ENCODE measurements around the gene MX1.

MX1 gene

DNA sequence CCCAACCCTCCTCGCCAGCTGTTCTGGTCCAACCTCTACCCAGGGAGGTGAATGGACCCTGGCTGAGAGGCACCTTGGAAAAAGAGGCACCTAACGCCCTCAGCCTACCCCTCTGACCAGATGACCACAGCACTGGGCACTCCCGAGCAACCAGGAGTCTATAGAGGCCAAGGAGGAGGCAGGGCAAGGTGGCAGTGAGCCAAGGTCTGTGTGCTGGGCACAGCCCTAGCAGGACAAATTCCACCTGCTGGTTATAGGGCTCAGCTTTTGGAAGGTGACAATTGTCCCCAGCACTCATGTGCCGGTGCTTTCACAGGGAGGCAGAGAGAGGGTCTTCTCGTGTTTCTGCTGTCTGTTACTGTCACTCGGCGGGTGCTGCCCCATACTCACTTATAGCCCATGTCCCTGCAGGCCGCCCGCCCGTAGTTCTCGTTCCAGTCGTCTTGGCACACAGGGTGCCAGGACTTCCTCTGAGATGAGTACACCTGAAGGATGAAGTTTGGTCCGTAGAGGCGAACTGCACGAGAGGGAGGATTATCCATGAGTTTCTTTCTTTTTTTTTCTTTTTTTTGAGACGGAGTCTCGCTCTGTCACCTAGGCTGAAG, 54.1 kb downstream of the MX1 start:
- TF ChIP-seq, protein P1, sequence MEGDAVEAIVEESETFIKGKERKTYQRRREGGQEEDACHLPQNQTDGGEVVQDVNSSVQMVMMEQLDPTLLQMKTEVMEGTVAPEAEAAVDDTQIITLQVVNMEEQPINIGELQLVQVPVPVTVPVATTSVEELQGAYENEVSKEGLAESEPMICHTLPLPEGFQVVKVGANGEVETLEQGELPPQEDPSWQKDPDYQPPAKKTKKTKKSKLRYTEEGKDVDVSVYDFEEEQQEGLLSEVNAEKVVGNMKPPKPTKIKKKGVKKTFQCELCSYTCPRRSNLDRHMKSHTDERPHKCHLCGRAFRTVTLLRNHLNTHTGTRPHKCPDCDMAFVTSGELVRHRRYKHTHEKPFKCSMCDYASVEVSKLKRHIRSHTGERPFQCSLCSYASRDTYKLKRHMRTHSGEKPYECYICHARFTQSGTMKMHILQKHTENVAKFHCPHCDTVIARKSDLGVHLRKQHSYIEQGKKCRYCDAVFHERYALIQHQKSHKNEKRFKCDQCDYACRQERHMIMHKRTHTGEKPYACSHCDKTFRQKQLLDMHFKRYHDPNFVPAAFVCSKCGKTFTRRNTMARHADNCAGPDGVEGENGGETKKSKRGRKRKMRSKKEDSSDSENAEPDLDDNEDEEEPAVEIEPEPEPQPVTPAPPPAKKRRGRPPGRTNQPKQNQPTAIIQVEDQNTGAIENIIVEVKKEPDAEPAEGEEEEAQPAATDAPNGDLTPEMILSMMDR (IDR thresholded peaks at IDR 0.05; ENCODE audit: control insufficient read depth, extremely low read depth, insufficient read depth) = no peak
- no peak for DNase-seq (ENCODE audit: low read depth)
- H3K4me3 ChIP-seq (ENCODE audit: low read depth, low read length) = no peak overlapping the region

DNA sequence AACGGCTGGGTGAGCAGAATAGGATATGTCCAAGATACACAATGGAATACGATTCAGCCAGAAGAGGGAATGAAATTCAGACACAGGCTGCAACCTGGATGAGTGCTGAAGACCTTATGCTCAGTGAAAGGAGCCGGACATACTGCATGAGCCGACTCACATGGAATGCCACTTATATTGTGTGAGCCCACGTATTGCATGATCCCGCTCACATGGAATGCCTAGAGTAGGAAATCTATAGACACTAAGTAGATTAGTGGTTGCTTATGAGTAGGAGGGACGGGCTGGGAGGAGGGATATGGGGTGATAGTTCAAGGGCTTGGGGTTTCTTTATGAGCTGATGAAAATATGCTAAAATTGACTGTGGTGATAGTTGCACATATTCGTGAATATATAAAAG, 55.2 kb downstream of the MX1 start:
- TF ChIP-seq, protein P1 (IDR thresholded peaks at IDR 0.05; ENCODE audit: control insufficient read depth, extremely low read depth, insufficient read depth) = no peak
- H3K4me3 ChIP-seq (ENCODE audit: low read depth, low read length) = no peak overlapping the region
- no peak for DNase-seq (ENCODE audit: low read depth)

DNA sequence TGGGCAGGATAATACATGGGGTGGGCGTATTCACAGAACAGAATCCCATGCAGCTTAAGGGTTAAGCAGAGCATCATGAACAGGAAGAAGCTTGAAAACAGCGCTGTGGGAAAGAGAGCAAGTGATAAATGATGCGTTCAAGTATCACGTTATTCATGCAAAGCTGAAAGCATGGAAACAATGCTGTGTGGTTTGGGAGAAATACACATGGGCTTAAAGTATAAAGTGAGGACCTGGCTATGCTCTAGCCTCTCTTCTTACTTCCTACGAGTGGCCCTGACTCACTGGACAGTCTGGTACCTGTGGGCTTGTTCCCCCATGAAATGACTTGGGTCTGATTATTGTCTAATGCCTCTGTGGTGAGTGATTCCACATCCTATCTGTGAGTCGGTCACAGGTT, 56.3 kb downstream of the MX1 start:
- no peak overlapping the region for H3K4me3 ChIP-seq (ENCODE audit: low read depth, low read length)
- no peak for DNase-seq (ENCODE audit: low read depth)
- TF ChIP-seq, protein P1 (IDR thresholded peaks at IDR 0.05; ENCODE audit: control insufficient read depth, extremely low read depth, insufficient read depth) = no peak

DNA sequence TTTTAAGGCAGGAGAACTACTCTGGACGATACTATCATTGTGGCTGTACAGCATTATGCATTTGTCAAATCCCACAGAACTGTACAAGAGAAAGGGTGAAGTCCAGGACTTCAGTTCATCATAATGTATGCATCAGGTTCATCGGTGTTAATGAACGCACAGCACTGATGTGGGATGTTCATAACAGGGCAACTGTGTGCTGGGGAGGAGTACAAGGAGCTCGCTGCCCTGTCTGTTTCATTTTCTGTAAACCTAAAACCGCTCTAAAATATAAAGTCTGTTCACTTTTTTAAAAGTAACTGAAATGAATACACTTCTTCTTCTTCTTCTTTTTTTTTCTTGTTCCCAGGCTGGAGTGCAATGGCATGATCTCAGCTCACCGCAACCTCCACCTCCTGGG, 56.9 kb downstream of the MX1 start:
- no peak for DNase-seq (ENCODE audit: low read depth)
- TF ChIP-seq, protein P1 (IDR thresholded peaks at IDR 0.05; ENCODE audit: control insufficient read depth, extremely low read depth, insufficient read depth) = no peak
- no peak overlapping the region for H3K4me3 ChIP-seq (ENCODE audit: low read depth, low read length)

DNA sequence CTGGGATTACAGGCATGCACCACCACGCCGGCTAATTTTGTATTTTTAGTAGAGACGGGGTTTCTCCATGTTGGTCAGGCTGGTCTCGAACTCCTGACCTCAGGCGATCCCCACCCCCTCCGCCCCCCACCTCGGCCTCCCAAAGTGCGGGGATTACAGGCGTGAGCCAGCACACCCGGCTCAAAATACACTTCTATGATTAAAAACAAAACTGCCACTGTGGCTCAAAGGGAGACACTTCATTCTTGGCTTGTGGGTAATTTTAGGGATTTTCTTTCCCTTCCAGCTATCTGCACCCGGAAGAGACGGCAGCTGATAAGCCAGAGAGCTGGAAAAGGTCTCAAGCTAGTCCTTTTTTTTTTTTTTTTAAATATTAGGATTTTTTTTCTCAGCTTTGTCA, 57.4 kb downstream of the MX1 start:
- TF ChIP-seq, protein P1 (IDR thresholded peaks at IDR 0.05; ENCODE audit: control insufficient read depth, extremely low read depth, insufficient read depth) = no peak
- no peak for DNase-seq (ENCODE audit: low read depth)
- H3K4me3 ChIP-seq (ENCODE audit: low read depth, low read length) = no peak overlapping the region

DNA sequence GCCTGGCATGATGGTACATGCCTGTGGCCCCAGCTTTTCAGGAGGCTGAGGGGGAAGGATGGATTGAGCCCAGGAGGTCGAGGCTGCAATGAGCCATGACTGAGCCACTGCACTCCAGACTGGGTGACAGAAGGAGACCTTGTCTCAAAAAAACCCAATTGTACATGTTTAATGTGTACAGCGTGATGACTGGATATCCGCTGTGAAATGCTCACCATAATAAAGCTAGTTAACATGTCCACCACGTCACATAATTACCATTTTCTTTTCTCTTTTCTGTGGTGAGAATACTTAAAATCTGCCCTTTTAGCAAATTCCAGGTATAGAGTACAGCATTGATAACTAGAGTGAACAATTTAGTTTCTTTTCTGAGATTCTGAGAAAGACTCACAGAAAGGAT, 57.9 kb downstream of the MX1 start:
- DNase-seq (ENCODE audit: low read depth) = no peak
- H3K4me3 ChIP-seq (ENCODE audit: low read depth, low read length) = no peak overlapping the region
- TF ChIP-seq, protein P1 (IDR thresholded peaks at IDR 0.05; ENCODE audit: control insufficient read depth, extremely low read depth, insufficient read depth) = no peak

DNA sequence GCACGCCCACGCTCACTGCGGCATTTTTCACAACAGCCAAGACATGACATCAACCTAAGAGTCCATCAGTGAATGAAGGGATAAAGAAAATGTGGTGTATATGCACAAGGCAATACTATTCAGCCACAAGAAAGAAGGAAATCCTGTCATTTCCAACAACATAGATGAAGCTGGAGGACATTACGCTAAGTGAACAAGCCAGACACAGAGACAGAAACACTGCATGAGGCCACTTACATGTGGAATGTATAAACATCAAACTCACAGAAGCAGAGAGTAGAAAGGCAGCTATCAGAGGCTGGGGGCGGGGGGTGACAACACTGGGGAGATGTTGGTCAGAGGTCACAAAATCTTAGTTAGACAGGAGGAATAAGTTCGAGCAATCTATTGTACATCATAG, 61.0 kb downstream of the MX1 start:
- DNase-seq (ENCODE audit: low read depth) = no peak
- no peak overlapping the region for H3K4me3 ChIP-seq (ENCODE audit: low read depth, low read length)
- TF ChIP-seq, protein P1 (IDR thresholded peaks at IDR 0.05; ENCODE audit: control insufficient read depth, extremely low read depth, insufficient read depth) = no peak
